Measurements from ENCODE around the gene IREB2.
A peak's percentile ranks its signal among the peaks of the same experiment; 100 is the strongest.

- TF ChIP-seq CTCF (IDR thresholded peaks at IDR 0.05) = peak; percentile 54 to 90 (median 80)
- no peak for TF ChIP-seq POLR2A (IDR thresholded peaks at IDR 0.05)
Measured at GRCh38 chr15:78422571-78423340, 15.3 kb upstream of the IREB2 start.
